ENCODE results near the gene HLA-DQA2.
A peak's percentile ranks its signal among the peaks of the same experiment; 100 is the strongest.
"Not testable (repeated sequence)": the region's sequence is repeated elsewhere in the genome, so short reads cannot be mapped to it uniquely, and the experiment has no call there.

The HLA-DQA2 gene

DNA sequence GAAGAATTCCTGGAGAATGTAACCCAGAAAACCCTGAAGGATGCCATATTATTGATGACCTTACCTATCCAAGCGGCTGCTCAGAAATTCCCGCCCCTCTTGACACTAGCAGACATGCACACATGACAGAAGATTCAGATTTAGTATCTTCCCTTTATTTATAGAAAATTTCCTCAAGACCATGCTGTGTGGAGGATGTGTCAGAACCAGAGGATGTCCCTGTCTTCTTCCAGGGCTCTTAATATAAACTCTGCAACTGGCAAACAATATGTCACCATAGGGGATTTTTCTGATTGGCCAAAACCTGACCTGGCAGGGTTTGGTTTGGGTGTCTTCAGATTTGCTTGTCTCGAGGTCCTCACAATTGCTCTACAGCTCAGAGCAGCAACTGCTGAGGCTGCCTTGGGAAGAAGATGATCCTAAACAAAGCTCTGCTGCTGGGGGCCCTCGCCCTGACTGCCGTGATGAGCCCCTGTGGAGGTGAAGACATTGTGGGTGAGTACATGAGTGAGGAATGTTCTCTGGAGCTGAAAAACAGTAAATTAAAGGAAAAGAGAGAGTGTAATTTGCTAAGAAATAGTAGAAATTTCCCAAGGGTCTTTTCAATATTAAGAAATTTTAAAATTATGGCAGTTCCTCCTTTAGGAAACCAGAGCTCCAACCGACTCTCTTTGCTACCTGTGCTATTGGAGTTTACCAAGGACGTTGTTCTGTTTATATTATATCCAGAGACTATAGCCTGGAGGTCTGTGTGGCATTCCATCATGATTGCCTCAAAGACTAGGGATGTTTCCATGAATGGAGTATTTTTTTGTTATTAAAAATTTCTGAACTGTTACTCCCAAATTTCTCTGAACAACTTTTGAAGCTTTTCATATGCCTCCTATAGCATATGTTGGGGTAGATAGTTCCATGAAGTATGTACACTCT is at the start of gene HLA-DQA2:
Gene HLA-DQA2 (plus strand): TSS at position 361 of the 930 bp plus-strand sequence. CDS start 53 bp downstream, at position 414.
- no peak for DNase-seq (ENCODE audit: low read depth in 2 of 2)

DNA sequence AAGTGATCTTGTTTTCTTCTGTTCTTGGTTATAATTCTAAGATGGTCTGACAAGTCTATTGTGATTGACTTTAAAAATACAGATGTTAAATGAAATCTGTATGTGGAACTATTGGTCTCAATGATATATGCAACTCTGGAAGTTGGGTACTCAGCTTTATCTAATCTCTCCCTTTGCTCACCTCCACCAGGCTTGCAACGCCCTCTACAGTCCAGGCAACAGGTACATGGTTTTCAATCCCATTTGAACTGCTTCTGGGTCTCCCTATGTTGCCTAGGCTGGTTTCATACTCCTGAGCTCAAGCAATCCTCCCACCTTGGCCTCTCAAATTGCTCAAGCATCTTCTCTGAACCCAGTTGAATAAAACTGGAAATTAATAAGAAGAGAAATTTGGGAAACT is 49.2 kb upstream of the HLA-DQA2 start:
- peak; percentile 38 to 43 for DNase-seq (ENCODE audit: low read depth in 2 of 2)

DNA sequence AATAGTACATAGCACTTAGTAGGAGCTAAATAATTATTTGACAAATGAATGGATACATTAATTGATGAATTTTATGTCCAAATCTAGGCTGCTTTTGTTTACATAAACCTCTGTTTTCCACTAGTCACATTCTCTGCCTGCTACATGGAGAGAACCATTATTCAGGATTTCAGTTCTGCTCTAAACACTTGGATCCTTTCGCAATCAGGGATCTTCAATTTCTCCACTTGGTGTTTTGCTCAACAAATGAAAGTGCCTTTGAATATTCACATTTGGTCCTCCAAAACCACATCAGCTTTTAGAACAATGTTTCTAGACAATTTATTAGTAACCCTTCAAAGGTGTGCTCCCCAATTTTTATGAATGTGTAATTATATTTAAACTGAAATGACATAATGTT is 44.2 kb upstream of the HLA-DQA2 start:
- no peak for DNase-seq (ENCODE audit: low read depth in 2 of 2)

DNA sequence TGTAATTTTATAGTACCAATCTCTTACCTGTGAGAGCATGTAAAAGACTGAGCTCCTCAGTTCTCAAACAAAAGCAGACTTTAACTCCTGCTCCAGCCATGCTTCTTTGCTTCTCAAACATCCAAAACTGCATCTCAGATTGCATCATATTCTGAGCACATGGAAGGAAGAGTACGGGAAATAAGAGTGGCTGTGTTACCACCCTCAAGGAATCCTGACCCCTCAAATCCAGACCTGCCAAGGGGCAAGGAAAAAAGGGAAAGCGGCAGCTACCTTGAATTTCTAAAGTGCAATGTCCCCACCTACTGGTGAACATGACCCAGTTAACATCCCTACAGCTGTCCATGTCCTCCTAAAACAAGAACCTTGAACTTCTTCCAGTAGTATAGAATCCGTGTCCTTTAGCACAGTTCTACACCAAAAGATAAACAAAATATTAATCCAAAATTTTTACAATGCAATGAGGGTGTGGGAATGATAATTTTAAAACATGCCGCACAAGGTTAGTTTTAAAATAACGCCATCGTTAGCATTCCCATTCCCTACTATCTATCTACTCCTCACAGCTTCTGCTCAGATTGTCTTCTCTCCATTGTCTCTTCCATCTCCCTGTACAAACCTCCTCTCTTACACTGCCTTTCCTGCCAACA is 40.7 kb upstream of the HLA-DQA2 start:
- no peak for DNase-seq (ENCODE audit: low read depth in 2 of 2)

DNA sequence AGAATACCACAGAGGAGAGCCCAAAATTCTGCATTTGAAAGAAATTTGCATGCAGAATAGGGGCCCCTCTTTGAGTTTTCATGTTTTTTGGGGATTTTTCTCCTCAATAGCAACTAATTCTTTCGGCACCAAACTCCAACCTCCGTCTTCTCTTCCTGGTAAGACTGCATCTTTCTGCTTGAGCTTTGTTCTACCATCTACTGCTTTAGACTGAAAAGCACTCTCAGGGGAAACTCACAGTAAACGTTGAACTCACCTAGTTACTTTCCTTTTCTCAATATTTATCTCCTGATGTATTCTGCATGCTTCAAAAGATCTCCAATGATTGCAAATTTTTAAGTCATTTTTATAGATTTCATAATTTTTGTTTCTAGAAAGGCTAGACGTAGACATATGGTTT is 37.8 kb upstream of the HLA-DQA2 start:
- DNase-seq (ENCODE audit: low read depth in 2 of 2): no peak

DNA sequence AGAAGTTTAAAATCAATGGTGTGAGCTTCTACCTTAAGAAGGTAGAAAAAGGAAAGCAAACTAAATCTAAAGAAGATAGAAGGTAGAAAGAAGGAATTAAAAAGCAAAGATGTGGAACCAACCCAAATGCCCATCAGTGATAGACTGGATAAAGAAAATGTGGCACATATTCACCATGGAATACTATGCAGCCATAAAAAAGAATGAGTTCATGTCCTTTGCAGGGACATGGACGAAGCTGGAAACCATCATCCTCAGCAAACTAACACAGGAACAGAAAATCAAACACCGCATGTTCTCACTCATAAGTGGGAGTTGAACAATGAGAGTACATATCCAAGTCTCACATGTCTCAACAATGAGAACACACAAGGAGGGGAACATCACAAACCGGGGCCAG is 36.0 kb upstream of the HLA-DQA2 start:
- not testable (repeated sequence) for DNase-seq (ENCODE audit: low read depth in 2 of 2)

DNA sequence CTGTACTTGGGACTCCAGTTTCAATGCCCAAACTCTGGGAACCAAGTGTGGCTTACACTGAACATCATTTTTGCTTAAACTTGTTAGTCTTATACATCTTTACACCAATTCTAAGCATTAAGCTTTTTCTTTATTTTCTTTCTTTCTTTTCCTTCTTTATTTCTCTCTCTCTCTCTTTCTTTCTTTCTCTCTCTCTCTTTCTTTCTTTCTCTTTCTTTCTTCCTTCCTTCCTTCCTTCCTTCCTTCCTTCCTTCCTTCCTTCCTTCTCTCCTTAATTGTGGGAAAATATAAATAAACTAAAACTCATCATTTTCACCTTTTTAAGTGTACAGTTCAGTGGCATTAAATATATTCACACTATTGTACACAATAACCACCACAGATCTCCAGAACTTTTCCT is 31.6 kb upstream of the HLA-DQA2 start:
- DNase-seq (ENCODE audit: low read depth in 2 of 2): no peak

DNA sequence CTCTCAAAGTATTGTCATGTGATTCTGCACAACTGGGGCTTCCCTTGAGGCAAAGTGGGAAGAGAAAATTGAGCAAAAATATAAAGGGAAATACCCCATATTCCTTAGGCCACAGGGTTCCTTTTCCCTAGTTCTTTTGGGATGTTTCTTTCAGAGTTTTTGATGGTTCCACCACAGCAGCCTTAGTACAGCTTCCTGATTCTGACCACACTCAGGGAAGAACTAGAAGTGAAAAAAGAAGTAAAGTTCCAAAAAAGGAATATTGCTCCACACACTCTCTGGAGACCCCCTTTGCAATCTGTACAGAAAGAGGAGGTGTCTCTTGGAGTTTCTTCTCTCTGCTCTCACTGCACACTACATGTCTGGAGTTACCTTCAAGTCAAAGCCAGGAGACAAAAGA is 27.9 kb upstream of the HLA-DQA2 start:
- DNase-seq (ENCODE audit: low read depth in 2 of 2): no peak

DNA sequence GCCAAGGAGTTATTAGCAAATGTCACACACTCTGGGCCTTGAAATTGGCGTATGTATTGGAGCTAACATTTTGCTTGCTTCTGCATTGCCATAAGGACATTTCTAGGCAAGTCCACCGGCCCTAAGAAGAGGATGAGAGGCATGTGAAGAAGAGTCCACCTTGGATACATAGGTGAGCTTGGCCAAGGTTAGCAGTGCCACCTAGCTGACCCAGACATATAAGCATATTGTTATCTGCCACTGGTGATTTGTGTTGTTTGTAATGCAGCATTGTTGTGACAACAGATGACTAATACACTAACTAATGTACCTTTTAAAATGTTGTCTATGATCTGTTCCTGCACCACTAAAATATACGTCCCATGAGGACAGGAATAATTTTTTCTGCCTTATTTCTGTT is 24.8 kb upstream of the HLA-DQA2 start:
- DNase-seq (ENCODE audit: low read depth in 2 of 2): no peak

DNA sequence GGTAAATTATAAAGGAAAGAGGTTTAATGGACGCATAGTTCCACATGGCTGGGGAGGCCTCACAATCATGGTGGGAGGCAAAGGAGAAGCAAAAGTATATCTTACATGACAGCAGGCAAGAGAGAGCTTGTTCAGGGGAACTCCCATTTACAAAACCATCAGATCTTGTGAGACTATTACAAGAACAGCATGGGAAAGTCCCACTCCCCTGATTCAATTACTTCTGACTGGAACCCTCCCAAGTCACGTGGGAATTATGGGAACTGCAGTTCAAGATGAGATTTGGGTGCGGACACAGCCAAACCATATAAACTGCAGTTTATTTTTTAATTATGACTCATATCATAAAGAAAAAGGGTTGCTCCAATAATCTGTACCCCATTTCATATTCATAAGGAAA is 22.3 kb upstream of the HLA-DQA2 start:
- no peak for DNase-seq (ENCODE audit: low read depth in 2 of 2)

DNA sequence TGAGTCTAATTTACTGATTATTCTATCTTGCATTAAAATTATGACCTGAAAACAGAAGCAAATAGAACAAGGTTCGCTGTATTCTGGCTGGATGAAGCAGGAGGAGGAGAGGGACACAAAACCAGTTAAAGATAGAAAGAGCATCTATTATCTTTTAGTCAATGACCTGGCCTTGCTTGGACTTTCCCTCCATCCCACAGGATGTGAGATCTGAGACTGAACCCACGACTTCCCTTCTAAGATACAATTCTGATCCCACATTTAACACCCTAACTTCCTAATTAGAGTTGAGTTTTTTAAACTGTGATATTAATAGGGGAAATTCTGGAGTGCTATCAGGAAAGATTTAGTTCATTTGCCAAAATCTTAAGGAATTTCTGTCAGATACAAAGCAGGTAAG is 3.1 kb upstream of the HLA-DQA2 start:
- no peak for DNase-seq (ENCODE audit: low read depth in 2 of 2)

DNA sequence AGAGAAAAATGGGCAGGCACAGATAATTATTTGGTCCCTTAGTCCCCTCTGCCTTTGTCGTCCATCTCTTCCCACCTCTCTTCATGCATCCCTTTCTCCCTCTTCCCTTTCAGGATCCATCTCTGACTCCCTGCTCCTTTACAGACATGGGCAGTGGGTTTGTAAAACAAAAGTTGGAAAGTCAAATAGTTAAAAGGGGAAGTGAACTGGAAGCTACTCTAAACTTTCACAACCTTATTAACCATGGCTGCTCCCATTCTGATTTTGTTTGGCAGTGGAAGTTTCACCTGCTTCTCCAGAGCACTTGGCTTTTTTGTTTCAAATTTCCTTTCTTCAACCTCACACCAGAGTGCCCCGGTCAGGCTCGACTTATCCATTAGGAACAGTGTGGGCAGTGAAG is 1.2 kb downstream of the HLA-DQA2 start:
- no peak for DNase-seq (ENCODE audit: low read depth in 2 of 2)

DNA sequence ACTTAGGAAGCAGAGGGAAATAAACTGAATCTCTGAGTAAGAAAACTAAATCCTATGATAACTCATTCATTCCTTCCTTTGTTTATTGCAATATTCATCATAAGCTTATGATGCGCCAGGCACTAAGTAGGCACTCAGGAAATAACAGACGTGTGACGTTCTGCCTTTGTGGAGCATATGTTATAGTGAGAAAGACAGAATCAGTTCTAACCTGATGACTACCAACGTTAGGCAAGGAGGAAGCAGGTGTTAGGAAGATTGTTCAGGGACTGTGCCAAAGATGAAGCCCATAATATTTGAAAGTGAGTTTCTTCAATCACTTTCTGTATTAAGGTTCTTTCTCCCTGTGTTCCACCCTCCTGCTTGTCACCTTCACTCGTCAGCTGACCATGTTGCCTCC is 3.6 kb downstream of the HLA-DQA2 start:
- no peak for DNase-seq (ENCODE audit: low read depth in 2 of 2)

DNA sequence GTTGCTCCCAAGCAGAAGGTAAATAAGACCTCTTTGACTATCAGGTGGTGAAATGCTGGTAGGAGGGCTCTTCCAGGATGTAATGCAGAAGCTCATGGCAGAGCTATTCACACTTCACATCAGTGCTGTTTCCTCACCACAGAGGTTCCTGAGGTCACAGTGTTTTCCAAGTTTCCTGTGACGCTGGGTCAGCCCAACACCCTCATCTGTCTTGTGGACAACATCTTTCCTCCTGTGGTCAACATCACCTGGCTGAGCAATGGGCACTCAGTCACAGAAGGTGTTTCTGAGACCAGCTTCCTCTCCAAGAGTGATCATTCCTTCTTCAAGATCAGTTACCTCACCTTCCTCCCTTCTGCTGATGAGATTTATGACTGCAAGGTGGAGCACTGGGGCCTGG is 4.5 kb downstream of the HLA-DQA2 start:
- not testable (repeated sequence) for DNase-seq (ENCODE audit: low read depth in 2 of 2)

DNA sequence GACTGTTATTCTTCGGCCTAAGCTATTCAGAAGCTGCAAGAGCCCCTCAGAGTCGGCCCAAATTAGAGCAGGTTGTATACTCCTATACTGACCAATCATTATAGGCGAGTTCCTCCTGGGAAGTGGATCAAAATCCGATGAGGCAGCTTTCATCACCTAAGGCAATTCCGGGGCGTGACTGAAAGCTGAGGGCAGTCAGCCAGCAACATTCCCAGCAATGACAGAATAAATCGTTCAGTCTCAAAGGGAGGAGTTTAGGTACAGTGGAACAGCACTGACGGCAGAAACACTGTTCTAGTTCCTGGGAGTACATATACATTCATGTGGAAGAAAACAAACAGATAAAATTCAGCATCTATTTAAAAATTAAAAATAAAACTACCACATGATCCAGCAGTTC is 11.4 kb downstream of the HLA-DQA2 start:
- DNase-seq (ENCODE audit: low read depth in 2 of 2): no peak

DNA sequence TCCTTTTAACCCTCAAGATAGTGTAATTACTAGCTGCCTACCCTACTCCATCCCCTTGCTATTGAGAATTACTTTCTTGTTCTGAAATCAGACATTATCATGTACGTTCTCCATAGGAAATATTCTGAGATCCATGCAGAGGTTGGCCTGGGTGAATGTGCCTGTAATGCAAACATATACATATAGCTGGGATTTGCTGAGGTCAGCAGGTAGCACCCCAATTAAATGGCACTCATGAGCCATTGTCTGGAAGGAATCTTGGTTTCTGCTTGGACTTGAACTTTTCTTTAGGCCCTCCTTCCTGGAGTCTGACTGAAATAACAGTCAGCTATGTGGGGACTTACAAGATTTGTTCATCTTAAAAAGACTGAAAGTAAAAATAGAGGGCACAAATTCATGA is 18.5 kb downstream of the HLA-DQA2 start:
- DNase-seq (ENCODE audit: low read depth in 2 of 2): no peak

DNA sequence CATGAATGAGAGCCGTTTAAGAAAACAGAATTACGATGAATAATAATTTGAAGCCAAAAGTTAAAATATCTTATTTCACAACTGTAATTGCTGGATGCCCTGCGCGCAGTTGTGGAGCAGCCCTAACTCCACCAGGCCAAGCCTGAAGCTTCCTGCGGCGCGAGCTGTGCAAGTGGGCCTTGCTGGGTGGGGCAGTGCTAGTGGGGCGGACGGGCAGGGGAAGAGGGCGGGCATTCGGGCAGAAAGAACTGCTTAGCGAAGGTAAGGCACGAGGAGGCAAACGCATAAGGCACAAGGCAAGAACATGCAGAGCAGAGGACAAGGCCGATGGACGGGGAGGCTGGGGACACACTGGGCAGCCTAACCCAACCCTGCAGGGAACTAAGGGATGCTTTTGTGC is 19.9 kb downstream of the HLA-DQA2 start:
- no peak for DNase-seq (ENCODE audit: low read depth in 2 of 2)

DNA sequence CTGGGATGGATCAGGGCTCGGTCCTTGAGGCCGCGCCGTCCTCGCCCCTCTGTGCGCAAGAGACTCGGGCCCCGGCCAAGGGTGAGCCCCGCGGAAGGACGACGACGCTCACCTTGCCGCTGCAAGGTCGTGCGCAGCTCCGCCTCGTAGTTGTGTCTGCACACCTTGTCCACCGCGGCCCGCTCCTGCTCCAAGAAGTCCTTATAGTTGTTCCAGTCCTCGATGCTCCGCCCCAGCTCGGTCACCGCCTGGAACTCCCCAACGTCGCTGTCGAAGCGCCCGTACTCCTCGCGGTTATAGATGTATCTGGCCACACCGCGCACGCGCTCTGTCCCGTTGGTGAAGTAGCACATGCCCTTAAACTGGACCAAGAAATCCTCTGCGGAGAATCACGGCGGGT is 20.4 kb downstream of the HLA-DQA2 start:
- no peak for DNase-seq (ENCODE audit: low read depth in 2 of 2)

DNA sequence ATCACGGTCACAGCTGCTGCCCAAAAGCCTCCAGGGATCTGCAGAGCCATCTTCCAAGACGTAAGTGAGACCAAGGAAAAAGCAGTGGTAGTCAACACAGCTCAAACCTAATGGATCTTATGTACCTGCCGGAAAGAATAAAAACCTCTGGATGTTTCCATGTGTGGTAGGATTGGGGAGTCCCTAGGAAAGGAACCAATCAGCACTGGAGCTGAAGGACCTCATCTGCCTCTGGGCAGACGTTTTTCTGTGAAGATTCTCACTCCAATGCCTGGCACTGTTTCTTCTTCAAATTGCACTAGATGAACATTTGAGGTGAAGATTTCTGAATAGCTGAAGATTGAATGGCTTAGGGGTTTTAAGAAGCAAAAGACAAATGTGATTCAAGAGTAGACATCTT is 22.2 kb downstream of the HLA-DQA2 start, which contains the start of gene HLA-DQB2:
Gene HLA-DQB2 (minus strand): TSS at position 112 of the 400 bp plus-strand sequence. CDS start 62 bp downstream, at position 50.
- DNase-seq (ENCODE audit: low read depth in 2 of 2): no peak

DNA sequence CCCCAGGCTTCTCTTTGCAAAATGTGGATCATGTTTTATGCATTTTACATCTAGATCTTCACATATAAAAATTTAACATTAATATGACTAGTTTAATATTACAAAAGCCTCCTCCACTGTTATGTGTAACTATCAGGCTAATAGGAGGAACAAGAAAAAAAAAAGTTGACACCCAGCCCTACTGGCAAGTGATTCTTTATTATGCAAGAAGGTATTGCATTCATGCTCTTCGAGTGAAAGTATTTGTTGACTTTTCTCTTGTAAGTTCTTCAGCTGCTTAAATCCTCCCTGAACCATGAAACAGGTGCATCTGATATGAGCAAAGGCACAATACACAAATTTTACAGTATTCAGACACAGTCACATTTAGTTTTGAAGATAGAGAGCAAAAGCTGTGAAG is 22.9 kb downstream of the HLA-DQA2 start:
- DNase-seq (ENCODE audit: low read depth in 2 of 2): no peak

DNA sequence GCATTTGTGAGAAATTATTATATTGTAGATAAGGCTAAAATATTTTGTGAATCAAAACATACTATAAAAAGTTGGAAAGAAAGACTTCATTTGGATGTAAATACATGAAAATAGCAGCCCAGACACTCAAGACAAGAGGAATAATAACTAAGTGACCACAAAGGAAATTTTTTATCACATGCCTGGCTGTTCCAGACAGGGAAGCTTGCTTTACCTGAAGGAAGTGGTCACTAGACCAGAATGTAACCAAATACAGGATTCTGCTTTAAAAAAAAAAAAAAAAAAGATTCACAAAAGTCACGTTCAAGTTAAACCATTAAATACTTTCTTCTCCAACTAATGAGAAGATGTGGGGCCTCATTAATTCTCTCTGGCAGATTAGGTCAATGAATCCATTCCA is 31.5 kb downstream of the HLA-DQA2 start:
- no peak for DNase-seq (ENCODE audit: low read depth in 2 of 2)

DNA sequence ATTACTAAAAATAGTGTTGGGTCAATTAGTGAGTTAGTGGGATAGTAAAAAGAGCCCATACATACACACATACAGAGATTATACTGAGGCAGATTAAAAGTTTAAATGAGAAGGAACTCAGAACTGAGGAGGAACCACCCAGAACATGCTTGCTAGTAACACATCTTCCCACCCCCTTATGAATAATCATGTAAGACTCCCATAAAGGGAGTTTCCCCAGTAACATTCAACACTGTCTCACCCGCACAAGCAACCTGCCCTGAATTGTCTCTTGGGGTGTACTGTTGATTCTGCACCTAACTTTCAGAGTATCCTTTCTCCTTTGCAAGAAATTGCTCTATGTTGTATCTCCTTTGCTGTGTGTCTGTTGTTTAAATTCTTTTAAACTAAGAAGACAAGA is 33.2 kb downstream of the HLA-DQA2 start:
- no peak for DNase-seq (ENCODE audit: low read depth in 2 of 2)

DNA sequence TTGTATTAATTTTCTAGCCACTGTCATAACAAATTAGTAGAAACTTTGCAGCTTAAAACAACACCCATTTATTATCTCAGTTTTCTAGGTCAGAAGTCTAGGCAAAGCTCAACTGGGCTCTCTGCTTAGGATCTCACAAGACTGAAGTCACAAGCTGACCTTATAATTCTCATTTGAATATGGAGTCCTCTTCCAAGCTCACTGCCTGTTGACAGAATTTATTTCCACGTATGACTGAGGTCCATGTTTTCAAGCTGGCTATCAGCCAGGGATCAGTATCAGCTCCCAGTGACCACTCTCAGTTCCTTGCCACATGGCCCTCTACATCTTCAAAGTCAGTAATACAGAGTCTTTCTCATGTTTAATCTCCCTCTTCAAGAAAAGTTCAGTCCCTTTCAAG is 33.9 kb downstream of the HLA-DQA2 start:
- no peak for DNase-seq (ENCODE audit: low read depth in 2 of 2)

Data from stimulated activated CD8-positive, alpha-beta memory T cell treated with anti-CD3 and anti-CD28 coated beads, Interleukin-7, amount 100 ng/mL, for 4 hours (primary cell).